ENCODE data around the gene AANAT.

Gene AANAT

GRCh38 chr17:76497699-76497978, 30.2 kb downstream of the AANAT start:
- H3K4me1 ChIP-seq (ENCODE audit: control insufficient read depth, low read depth, low read length): peaks cover 46% of the 10 kb centered on the region

GRCh38 chr17:76497979-76498875, 30.8 kb downstream of the AANAT start:
- H3K9me3 ChIP-seq (ENCODE audit: control insufficient read depth, low read depth, low read length): no peaks in the 10 kb centered on the region
- H3K4me3 ChIP-seq (ENCODE audit: low read length): no peak overlapping the region
- H3K9ac ChIP-seq (ENCODE audit: low read length): no peak overlapping the region
- no peaks in the 10 kb centered on the region for H3K36me3 ChIP-seq (ENCODE audit: control insufficient read depth, low read depth, low read length)
- no peak overlapping the region for H3K27ac ChIP-seq (ENCODE audit: low read length)
- H3K4me1 ChIP-seq (ENCODE audit: control insufficient read depth, low read depth, low read length): peaks cover 40% of the 10 kb centered on the region
- H3K27me3 ChIP-seq (ENCODE audit: control insufficient read depth, insufficient read depth, low read length): peaks cover 11% of the 10 kb centered on the region

More at GRCh38 chr17:76497699-76497978, 30.2 kb downstream of the AANAT start:
- Histone ChIP-seq H3K9ac (ENCODE audit: low read length) (no peak overlapping the region), H3K27me3 (ENCODE audit: control insufficient read depth, insufficient read depth, low read length) (peaks cover 11% of the 10 kb centered on the region), H3K36me3 (ENCODE audit: control insufficient read depth, low read depth, low read length) (no peaks in the 10 kb centered on the region), H3K9me3 (ENCODE audit: control insufficient read depth, low read depth, low read length) (no peaks in the 10 kb centered on the region), H3K27ac (ENCODE audit: low read length) (no peak overlapping the region), H3K4me3 (ENCODE audit: low read length) (no peak overlapping the region)

DNA sequence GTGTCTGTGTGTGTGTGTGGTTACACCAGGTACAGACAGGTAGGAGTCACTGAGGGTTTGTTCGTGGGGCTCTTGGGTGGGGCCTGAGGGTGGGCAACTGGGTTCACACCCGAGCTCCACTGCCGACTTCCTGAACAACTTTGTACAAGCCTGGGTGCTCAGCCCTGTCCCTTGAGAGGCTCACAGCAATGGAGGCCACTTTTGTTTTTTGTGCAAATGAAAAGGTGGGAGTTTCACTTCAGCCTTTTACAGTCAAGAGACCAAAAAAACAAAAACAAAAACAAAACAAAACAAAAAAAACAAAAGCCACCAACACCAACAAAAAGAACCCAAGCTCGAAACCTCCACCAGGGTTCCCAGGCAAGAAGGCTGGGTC, 31.5 kb downstream of the AANAT start:
- Histone ChIP-seq H3K4me3 (ENCODE audit: low read length) (no peak overlapping the region), H3K9ac (ENCODE audit: low read length) (no peak overlapping the region), H3K27me3 (ENCODE audit: control insufficient read depth, insufficient read depth, low read length) (peaks cover 11% of the 10 kb centered on the region), H3K4me1 (ENCODE audit: control insufficient read depth, low read depth, low read length) (peaks cover 38% of the 10 kb centered on the region), H3K27ac (ENCODE audit: low read length) (no peak overlapping the region), H3K9me3 (ENCODE audit: control insufficient read depth, low read depth, low read length) (no peaks in the 10 kb centered on the region), H3K36me3 (ENCODE audit: control insufficient read depth, low read depth, low read length) (no peaks in the 10 kb centered on the region)

GRCh38 chr17:76499267-76499667, 31.9 kb downstream of the AANAT start:
- Histone ChIP-seq H3K36me3 (ENCODE audit: control insufficient read depth, low read depth, low read length) (no peaks in the 10 kb centered on the region), H3K27ac (ENCODE audit: low read length) (no peak overlapping the region), H3K27me3 (ENCODE audit: control insufficient read depth, insufficient read depth, low read length) (peaks cover 11% of the 10 kb centered on the region), H3K9ac (ENCODE audit: low read length) (no peak overlapping the region), H3K4me1 (ENCODE audit: control insufficient read depth, low read depth, low read length) (peaks cover 38% of the 10 kb centered on the region), H3K9me3 (ENCODE audit: control insufficient read depth, low read depth, low read length) (no peaks in the 10 kb centered on the region), H3K4me3 (ENCODE audit: low read length) (no peak overlapping the region)

DNA sequence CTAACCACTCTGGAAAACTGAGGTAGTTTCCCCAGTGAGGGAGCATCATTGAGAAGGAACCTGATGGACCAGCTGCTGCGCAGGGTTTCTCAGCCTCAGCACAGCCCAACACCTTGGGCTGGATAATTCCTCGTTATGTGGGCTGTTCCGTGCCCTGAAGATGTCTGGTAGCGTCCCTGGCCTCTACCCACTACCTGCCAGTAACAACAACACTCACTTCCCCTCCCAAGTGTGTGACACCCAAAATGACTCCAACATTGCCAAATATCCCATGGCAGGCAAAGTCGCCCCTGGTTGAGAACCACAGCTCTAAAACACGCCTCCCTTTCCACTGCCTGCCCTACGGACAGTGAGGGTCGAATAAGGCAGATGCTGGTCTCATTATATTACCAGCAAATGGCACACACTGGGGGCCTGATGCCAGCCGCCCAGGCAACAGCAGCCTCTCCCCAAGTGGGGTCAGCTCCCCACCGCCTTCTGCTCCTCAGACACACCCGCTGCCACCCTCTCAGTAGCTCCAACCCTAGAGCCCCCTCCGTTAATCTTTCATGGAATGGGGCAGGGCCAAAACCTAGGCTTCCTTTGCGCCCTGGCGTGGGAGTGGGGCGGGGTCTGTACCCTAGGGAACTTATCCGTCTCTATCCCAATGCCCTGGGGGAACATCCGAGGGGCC, 32.8 kb downstream of the AANAT start:
- Histone ChIP-seq H3K4me1 (ENCODE audit: control insufficient read depth, low read depth, low read length) (peaks cover 38% of the 10 kb centered on the region), H3K9ac (ENCODE audit: low read length) (peak overlapping the region; percentile 52), H3K9me3 (ENCODE audit: control insufficient read depth, low read depth, low read length) (no peaks in the 10 kb centered on the region), H3K4me3 (ENCODE audit: low read length) (peak overlapping the region; percentile 59), H3K27ac (ENCODE audit: low read length) (no peak overlapping the region), H3K36me3 (ENCODE audit: control insufficient read depth, low read depth, low read length) (no peaks in the 10 kb centered on the region), H3K27me3 (ENCODE audit: control insufficient read depth, insufficient read depth, low read length) (peaks cover 11% of the 10 kb centered on the region)

DNA sequence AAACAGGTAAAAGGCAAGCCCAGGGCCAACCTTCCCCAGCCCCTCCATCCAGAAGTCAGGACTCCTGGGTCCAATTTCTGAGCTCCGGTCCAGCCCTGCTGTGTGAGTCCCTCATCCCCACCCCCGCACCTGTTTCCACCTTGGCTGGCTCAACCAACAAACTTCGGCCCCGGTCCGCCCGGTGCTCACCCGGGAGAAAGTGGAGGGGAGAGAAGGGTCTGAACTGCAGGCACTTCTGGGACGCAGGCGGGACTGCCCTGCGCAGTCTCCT, 33.3 kb downstream of the AANAT start:
- no peaks in the 10 kb centered on the region for H3K9me3 ChIP-seq (ENCODE audit: control insufficient read depth, low read depth, low read length)
- H3K27ac ChIP-seq (ENCODE audit: low read length): no peak overlapping the region
- peak overlapping the region; percentile 52 for H3K9ac ChIP-seq (ENCODE audit: low read length)
- peaks cover 38% of the 10 kb centered on the region for H3K4me1 ChIP-seq (ENCODE audit: control insufficient read depth, low read depth, low read length)
- H3K4me3 ChIP-seq (ENCODE audit: low read length): peak overlapping the region; percentile 59
- peaks cover 11% of the 10 kb centered on the region for H3K27me3 ChIP-seq (ENCODE audit: control insufficient read depth, insufficient read depth, low read length)
- H3K36me3 ChIP-seq (ENCODE audit: control insufficient read depth, low read depth, low read length): no peaks in the 10 kb centered on the region

GRCh38 chr17:76501018-76501826, 33.8 kb downstream of the AANAT start, which contains the start of gene RHBDF2:
Gene RHBDF2, minus strand, starts transcription at chr17:76501423. Its CDS starts 19,899 bp downstream, at chr17:76481524.
- no peak within 1 kb of the TSS for H3K27ac ChIP-seq (ENCODE audit: low read length)
- no peaks in the 10 kb centered on the region for H3K36me3 ChIP-seq (ENCODE audit: control insufficient read depth, low read depth, low read length)
- H3K9ac ChIP-seq (ENCODE audit: low read length): peak within 1 kb of the TSS; percentile 52
- peaks cover 11% of the 10 kb centered on the region for H3K27me3 ChIP-seq (ENCODE audit: control insufficient read depth, insufficient read depth, low read length)
- H3K4me1 ChIP-seq (ENCODE audit: control insufficient read depth, low read depth, low read length): peaks cover 38% of the 10 kb centered on the region
- H3K4me3 ChIP-seq (ENCODE audit: low read length): peak within 1 kb of the TSS; percentile 59
- H3K9me3 ChIP-seq (ENCODE audit: control insufficient read depth, low read depth, low read length): no peaks in the 10 kb centered on the region

DNA sequence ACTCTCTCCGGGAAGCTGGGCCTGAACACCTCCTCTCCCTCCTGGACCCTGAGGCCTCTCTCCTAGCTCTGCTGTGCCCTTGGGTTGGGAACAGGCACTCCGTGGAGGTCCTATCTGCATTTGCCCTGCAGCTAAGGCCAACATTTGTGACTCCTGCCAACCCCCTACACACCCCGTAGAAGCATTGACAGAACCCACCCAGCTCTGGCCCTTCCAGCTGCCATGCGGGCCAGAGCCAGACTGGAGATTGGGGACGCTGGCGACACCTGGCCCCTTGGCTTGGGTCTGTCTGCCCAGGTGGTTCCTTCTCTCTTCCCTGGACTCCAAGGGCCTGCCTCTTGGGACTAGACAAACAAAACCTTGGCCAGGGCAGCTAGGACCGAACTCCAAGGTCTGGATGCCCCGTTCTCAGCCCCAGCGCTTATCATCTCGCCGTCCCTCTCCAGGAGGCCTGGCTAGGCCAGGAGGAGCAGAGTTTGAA, 34.5 kb downstream of the AANAT start:
- Histone ChIP-seq H3K27ac (ENCODE audit: low read length) (no peak overlapping the region), H3K4me3 (ENCODE audit: low read length) (peak overlapping the region; percentile 59)

GRCh38 chr17:76502341-76503211, 35.2 kb downstream of the AANAT start:
- Histone ChIP-seq H3K27ac (ENCODE audit: low read length) (no peak overlapping the region), H3K27me3 (ENCODE audit: control insufficient read depth, insufficient read depth, low read length) (peaks cover 19% of the 10 kb centered on the region), H3K9me3 (ENCODE audit: control insufficient read depth, low read depth, low read length) (no peaks in the 10 kb centered on the region), H3K4me3 (ENCODE audit: low read length) (no peak overlapping the region), H3K9ac (ENCODE audit: low read length) (no peak overlapping the region), H3K4me1 (ENCODE audit: control insufficient read depth, low read depth, low read length) (peaks cover 33% of the 10 kb centered on the region), H3K36me3 (ENCODE audit: control insufficient read depth, low read depth, low read length) (no peaks in the 10 kb centered on the region)

More for the DNA sequence above, 34.5 kb downstream of the AANAT start:
- no peak overlapping the region for H3K9ac ChIP-seq (ENCODE audit: low read length)
- peaks cover 12% of the 10 kb centered on the region for H3K27me3 ChIP-seq (ENCODE audit: control insufficient read depth, insufficient read depth, low read length)
- peaks cover 38% of the 10 kb centered on the region for H3K4me1 ChIP-seq (ENCODE audit: control insufficient read depth, low read depth, low read length)
- H3K9me3 ChIP-seq (ENCODE audit: control insufficient read depth, low read depth, low read length): no peaks in the 10 kb centered on the region
- no peaks in the 10 kb centered on the region for H3K36me3 ChIP-seq (ENCODE audit: control insufficient read depth, low read depth, low read length)

GRCh38 chr17:76504117-76504516, 36.7 kb downstream of the AANAT start:
- Histone ChIP-seq H3K4me1 (ENCODE audit: control insufficient read depth, low read depth, low read length) (peaks cover 18% of the 10 kb centered on the region), H3K27ac (ENCODE audit: low read length) (no peak overlapping the region), H3K36me3 (ENCODE audit: control insufficient read depth, low read depth, low read length) (no peaks in the 10 kb centered on the region), H3K9me3 (ENCODE audit: control insufficient read depth, low read depth, low read length) (no peaks in the 10 kb centered on the region), H3K9ac (ENCODE audit: low read length) (no peak overlapping the region), H3K4me3 (ENCODE audit: low read length) (no peak overlapping the region), H3K27me3 (ENCODE audit: control insufficient read depth, insufficient read depth, low read length) (peaks cover 20% of the 10 kb centered on the region)
